Measurements from ENCODE around the gene ADAM8. TPM values are rescaled to one million over a fixed set of nuclear protein-coding genes. Genes with fewer than 3 reads are reported as not detected.

The ADAM8 gene
- total and polyA plus RNA-seq, 10 of the 15 experiments (the other 5 are each of a cell fraction or from before 2014, with no cell fraction given) = 0.37 to 92.7 (median 21.7) TPM

DNA sequence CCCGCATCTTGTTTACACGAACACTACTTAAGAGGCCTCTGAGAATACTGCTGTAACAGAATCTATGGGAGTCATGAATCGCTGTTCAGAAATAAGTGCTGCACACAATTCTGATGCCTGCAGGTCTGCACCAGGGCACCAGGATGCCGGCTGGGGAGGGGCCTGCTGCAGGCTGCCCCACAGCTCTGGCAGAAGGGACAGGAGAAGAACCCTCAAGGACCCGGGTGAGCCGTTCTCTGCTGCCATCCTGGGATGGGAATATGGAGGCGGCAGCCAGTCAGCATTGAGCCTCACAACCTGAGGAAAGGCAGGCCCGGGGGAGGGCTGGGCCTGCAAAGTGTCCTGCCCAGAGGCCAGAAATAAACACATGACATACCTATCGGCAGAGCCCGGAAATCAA, 20.8 kb upstream of the ADAM8 start:
- no peaks in the 10 kb centered on the region for H3K79me2 ChIP-seq (ENCODE audit: control insufficient read depth, insufficient read depth, low read length)
- no peak for FAIRE-seq
- no peak overlapping the region for H3K9ac ChIP-seq (ENCODE audit: control insufficient read depth, insufficient read depth, low read length)
- TF ChIP-seq, protein P1, sequence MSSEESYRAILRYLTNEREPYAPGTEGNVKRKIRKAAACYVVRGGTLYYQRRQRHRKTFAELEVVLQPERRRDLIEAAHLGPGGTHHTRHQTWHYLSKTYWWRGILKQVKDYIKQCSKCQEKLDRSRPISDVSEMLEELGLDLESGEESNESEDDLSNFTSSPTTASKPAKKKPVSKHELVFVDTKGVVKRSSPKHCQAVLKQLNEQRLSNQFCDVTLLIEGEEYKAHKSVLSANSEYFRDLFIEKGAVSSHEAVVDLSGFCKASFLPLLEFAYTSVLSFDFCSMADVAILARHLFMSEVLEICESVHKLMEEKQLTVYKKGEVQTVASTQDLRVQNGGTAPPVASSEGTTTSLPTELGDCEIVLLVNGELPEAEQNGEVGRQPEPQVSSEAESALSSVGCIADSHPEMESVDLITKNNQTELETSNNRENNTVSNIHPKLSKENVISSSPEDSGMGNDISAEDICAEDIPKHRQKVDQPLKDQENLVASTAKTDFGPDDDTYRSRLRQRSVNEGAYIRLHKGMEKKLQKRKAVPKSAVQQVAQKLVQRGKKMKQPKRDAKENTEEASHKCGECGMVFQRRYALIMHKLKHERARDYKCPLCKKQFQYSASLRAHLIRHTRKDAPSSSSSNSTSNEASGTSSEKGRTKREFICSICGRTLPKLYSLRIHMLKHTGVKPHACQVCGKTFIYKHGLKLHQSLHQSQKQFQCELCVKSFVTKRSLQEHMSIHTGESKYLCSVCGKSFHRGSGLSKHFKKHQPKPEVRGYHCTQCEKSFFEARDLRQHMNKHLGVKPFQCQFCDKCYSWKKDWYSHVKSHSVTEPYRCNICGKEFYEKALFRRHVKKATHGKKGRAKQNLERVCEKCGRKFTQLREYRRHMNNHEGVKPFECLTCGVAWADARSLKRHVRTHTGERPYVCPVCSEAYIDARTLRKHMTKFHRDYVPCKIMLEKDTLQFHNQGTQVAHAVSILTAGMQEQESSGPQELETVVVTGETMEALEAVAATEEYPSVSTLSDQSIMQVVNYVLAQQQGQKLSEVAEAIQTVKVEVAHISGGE (CRISPR knock-in tag; IDR thresholded peaks at IDR 0.05) = no peak
- TF ChIP-seq, protein P2, sequence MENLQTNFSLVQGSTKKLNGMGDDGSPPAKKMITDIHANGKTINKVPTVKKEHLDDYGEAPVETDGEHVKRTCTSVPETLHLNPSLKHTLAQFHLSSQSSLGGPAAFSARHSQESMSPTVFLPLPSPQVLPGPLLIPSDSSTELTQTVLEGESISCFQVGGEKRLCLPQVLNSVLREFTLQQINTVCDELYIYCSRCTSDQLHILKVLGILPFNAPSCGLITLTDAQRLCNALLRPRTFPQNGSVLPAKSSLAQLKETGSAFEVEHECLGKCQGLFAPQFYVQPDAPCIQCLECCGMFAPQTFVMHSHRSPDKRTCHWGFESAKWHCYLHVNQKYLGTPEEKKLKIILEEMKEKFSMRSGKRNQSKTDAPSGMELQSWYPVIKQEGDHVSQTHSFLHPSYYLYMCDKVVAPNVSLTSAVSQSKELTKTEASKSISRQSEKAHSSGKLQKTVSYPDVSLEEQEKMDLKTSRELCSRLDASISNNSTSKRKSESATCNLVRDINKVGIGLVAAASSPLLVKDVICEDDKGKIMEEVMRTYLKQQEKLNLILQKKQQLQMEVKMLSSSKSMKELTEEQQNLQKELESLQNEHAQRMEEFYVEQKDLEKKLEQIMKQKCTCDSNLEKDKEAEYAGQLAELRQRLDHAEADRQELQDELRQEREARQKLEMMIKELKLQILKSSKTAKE (IDR thresholded peaks at IDR 0.05; ENCODE audit: low read depth, poor library complexity, severe bottlenecking) = no peak
- TF ChIP-seq EGR1 (IDR thresholded peaks at IDR 0.05; ENCODE audit: borderline replicate concordance in 1 of 2, low read depth in 2 of 2, low read length in 2 of 2) (no peak), NBN (IDR thresholded peaks at IDR 0.05) (no peak), CHD4 (IDR thresholded peaks at IDR 0.05) (no peak), CEBPB (IDR thresholded peaks at IDR 0.05; ENCODE audit: borderline replicate concordance in 1 of 2, low read depth in 2 of 2, low read length in 2 of 2) (no peak), NFXL1 (IDR thresholded peaks at IDR 0.05; ENCODE audit: borderline replicate concordance) (no peak), RELA (IDR thresholded peaks at IDR 0.05; ENCODE audit: borderline replicate concordance, partially characterized antibody) (no peak), ZNF274 (IDR thresholded peaks at IDR 0.05; ENCODE audit: insufficient read depth, insufficient read length) (no peak)
- TF ChIP-seq, protein P3, sequence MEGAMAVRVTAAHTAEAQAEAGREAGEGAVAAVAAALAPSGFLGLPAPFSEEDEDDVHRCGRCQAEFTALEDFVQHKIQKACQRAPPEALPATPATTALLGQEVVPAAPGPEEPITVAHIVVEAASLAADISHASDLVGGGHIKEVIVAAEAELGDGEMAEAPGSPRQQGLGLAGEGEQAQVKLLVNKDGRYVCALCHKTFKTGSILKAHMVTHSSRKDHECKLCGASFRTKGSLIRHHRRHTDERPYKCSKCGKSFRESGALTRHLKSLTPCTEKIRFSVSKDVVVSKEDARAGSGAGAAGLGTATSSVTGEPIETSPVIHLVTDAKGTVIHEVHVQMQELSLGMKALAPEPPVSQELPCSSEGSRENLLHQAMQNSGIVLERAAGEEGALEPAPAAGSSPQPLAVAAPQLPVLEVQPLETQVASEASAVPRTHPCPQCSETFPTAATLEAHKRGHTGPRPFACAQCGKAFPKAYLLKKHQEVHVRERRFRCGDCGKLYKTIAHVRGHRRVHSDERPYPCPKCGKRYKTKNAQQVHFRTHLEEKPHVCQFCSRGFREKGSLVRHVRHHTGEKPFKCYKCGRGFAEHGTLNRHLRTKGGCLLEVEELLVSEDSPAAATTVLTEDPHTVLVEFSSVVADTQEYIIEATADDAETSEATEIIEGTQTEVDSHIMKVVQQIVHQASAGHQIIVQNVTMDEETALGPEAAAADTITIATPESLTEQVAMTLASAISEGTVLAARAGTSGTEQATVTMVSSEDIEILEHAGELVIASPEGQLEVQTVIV (IDR thresholded peaks at IDR 0.05; ENCODE audit: borderline replicate concordance, partially characterized antibody) = no peak
- TF ChIP-seq, protein P4, sequence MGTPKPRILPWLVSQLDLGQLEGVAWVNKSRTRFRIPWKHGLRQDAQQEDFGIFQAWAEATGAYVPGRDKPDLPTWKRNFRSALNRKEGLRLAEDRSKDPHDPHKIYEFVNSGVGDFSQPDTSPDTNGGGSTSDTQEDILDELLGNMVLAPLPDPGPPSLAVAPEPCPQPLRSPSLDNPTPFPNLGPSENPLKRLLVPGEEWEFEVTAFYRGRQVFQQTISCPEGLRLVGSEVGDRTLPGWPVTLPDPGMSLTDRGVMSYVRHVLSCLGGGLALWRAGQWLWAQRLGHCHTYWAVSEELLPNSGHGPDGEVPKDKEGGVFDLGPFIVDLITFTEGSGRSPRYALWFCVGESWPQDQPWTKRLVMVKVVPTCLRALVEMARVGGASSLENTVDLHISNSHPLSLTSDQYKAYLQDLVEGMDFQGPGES (IDR thresholded peaks at IDR 0.05) = no peak
- TF ChIP-seq, protein P5, sequence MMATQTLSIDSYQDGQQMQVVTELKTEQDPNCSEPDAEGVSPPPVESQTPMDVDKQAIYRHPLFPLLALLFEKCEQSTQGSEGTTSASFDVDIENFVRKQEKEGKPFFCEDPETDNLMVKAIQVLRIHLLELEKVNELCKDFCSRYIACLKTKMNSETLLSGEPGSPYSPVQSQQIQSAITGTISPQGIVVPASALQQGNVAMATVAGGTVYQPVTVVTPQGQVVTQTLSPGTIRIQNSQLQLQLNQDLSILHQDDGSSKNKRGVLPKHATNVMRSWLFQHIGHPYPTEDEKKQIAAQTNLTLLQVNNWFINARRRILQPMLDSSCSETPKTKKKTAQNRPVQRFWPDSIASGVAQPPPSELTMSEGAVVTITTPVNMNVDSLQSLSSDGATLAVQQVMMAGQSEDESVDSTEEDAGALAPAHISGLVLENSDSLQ (IDR thresholded peaks at IDR 0.05) = no peak
- RAD21 ChIA-PET (ENCODE audit: unreplicated experiment) = no interaction called here
- 97% methylated on average over 10 of the region's 10 CpGs for WGBS (ENCODE audit: insufficient coverage, insufficient replicate concordance, low lambda C conversion rate, missing lambda C conversion rate)
- intact Hi-C loops (cut with micrococcal nuclease; ENCODE audit: unreplicated experiment) = no loop called here
- in situ Hi-C loops (cut with MboI) = no loop called here
- H3K9me3 ChIP-seq (replicated peaks; ENCODE audit: control insufficient read depth, insufficient read depth, low read length) = no peaks in the 10 kb centered on the region
- no TSS peak for BruUV-seq (replicated peaks)
- no peak for ATAC-seq
- no peaks in the 10 kb centered on the region for H3K4me1 ChIP-seq (ENCODE audit: control insufficient read depth, insufficient read depth, low read length)
- H3K27me3 ChIP-seq (replicated peaks in 1 of 2; ENCODE audit: control insufficient read depth in 2 of 2, insufficient read depth in 2 of 2, low read length in 1 of 2) = no peaks in the 10 kb centered on the region
- H3K4me2 ChIP-seq (ENCODE audit: control insufficient read depth, insufficient read depth) = no peak overlapping the region
- DNase-seq (ENCODE audit: low read depth, low spot score) = no peak
- no peak overlapping the region for H3K27ac ChIP-seq (ENCODE audit: control insufficient read depth, insufficient read depth)
- peaks cover 33 to 39% of the 10 kb centered on the region in 2 experiments for H3K36me3 ChIP-seq (ENCODE audit: control insufficient read depth in 2 of 2, insufficient read depth in 2 of 2, low read length in 1 of 2)
- H2AFZ ChIP-seq (ENCODE audit: control insufficient read depth, low read depth, low read length) = no peak overlapping the region
- SMC1A ChIA-PET (ENCODE audit: uncharacterized antibody, unreplicated experiment) = no interaction called here
- H3K4me3 ChIP-seq = no peak overlapping the region
- no peaks in the 10 kb centered on the region for H4K20me1 ChIP-seq (ENCODE audit: control insufficient read depth, insufficient read depth)
- CTCF ChIA-PET = no interaction called here
- POLR2A ChIA-PET = no interaction called here
